Measurements from ENCODE around the gene ECM2. TPM values are rescaled to one million over a fixed set of nuclear protein-coding genes. Genes with fewer than 3 reads are reported as not detected.
A peak's percentile ranks its signal among the peaks of the same experiment; 100 is the strongest.

ECM2 gene
- total RNA-seq, 6 experiments from 2014 or later, result 0.14 to 0.46 (median 0.33) TPM

DNA sequence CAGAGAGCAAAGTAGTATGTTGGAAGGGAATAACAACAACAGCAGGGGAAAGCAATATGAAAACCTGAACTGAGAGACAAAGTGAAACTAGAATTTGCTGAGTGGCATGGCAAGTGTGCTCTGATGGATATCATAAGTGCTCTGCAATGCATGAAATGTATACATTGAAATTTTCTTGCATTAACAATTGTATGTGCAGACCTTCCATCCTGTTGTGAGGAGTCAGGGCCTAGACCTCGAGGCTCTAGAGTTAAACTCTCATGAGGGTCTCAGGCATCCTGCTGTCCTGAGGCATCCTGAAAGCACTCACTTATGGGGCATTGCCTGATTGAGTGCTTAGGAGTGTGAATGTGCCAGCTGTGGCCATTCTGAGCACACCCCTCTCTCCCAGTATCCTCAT lies 1.1 kb downstream of the ECM2 start:
- peak overlapping the region; percentile 74 for H3K4me3 Mint-ChIP-seq
- DNase-seq, result no peak
- TF ChIP-seq, protein P1, sequence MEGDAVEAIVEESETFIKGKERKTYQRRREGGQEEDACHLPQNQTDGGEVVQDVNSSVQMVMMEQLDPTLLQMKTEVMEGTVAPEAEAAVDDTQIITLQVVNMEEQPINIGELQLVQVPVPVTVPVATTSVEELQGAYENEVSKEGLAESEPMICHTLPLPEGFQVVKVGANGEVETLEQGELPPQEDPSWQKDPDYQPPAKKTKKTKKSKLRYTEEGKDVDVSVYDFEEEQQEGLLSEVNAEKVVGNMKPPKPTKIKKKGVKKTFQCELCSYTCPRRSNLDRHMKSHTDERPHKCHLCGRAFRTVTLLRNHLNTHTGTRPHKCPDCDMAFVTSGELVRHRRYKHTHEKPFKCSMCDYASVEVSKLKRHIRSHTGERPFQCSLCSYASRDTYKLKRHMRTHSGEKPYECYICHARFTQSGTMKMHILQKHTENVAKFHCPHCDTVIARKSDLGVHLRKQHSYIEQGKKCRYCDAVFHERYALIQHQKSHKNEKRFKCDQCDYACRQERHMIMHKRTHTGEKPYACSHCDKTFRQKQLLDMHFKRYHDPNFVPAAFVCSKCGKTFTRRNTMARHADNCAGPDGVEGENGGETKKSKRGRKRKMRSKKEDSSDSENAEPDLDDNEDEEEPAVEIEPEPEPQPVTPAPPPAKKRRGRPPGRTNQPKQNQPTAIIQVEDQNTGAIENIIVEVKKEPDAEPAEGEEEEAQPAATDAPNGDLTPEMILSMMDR (IDR thresholded peaks at IDR 0.05), result no peak
- no peaks in the 10 kb centered on the region for H3K36me3 Mint-ChIP-seq (ENCODE audit: low read depth)
- H3K9me3 Mint-ChIP-seq, result no peaks in the 10 kb centered on the region
- peak overlapping the region; percentile 33; the same call in 1 of the 2 replicates for H3K27ac Mint-ChIP-seq
- H3K27me3 Mint-ChIP-seq (ENCODE audit: insufficient read depth), result no peaks in the 10 kb centered on the region; the same call in 1 of the 2 replicates
- H3K4me1 Mint-ChIP-seq (ENCODE audit: low read depth), result peaks cover 41% of the 10 kb centered on the region

DNA sequence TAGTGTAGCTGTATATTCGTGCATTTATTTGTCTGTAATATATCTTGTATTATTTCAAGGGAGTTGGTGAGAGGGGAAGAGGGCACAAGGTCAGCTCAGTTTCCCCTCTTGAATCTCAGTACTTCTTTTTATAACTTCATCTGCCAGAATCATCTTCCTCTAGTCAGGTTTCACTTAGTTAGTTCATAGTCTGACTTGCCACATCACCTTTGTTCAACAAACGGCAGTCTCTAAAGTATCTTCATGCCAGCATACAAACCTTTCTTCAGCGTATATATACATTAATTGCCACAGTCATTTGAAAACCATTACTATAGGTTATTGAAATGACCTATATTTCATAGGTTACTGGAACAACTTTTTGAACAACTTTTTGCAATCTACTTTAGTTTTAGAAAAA lies 1.6 kb downstream of the ECM2 start:
- Mint-ChIP-seq H3K9me3 (no peaks in the 10 kb centered on the region), H3K4me3 (peak overlapping the region; percentile 74), H3K36me3 (ENCODE audit: low read depth) (no peaks in the 10 kb centered on the region), H3K4me1 (ENCODE audit: low read depth) (peaks cover 41% of the 10 kb centered on the region), H3K27me3 (ENCODE audit: insufficient read depth) (no peaks in the 10 kb centered on the region; the same call in 1 of the 2 replicates), H3K27ac (no peak overlapping the region)
- TF ChIP-seq, protein P1 (IDR thresholded peaks at IDR 0.05), result no peak
- DNase-seq, result no peak

DNA sequence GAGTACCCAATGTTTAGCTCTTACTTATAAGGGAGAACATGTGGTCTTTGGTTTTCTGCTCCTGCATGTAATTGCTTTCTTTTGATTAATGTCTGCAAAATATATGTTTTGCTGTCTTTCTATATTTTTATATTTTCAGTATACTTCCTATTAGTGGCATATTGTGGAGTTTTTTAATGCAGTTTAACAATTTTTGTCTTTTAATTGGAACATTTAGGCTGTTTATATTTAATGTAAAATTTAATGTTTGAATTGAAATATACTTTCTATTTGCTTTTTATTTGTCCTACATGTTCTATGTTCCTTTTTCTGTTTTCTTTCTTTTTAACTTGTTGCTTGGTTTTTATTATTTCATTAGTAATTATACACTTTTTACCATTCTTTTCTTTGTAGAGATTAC lies 4.9 kb downstream of the ECM2 start:
- Mint-ChIP-seq H3K4me1 (ENCODE audit: low read depth) (peaks cover 17% of the 10 kb centered on the region), H3K4me3 (no peak overlapping the region), H3K9me3 (no peaks in the 10 kb centered on the region), H3K27me3 (ENCODE audit: insufficient read depth) (no peaks in the 10 kb centered on the region; the same call in 1 of the 2 replicates), H3K36me3 (ENCODE audit: low read depth) (no peaks in the 10 kb centered on the region), H3K27ac (no peak overlapping the region)
- TF ChIP-seq, protein P1 (IDR thresholded peaks at IDR 0.05), result no peak
- no peak for DNase-seq

DNA sequence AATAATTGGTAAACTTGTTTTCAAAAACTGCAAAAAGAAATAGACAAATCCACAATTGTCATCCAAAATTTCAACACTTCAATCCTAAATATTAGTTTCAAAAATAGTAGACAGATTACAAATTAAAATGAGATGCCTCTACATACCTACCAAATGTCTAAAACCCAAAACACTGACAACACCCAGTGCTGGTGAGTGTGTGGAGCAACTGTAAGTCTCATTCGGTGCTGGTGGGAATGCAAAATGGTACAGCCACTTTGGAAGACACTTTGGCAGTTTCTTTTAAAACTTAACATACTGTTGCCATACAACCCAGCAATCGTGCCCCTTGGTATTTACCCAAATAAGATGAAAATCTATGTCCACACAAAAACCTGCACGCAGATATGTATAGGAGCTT lies 6.7 kb downstream of the ECM2 start:
- Mint-ChIP-seq H3K9me3 (no peaks in the 10 kb centered on the region), H3K4me1 (ENCODE audit: low read depth) (peaks cover 2% of the 10 kb centered on the region; the same call in 1 of the 2 replicates), H3K4me3 (no peak overlapping the region), H3K27me3 (ENCODE audit: insufficient read depth) (no peaks in the 10 kb centered on the region; the same call in 1 of the 2 replicates), H3K27ac (no peak overlapping the region), H3K36me3 (ENCODE audit: low read depth) (no peaks in the 10 kb centered on the region)
- DNase-seq, result no peak
- TF ChIP-seq, protein P1 (IDR thresholded peaks at IDR 0.05), result no peak

DNA sequence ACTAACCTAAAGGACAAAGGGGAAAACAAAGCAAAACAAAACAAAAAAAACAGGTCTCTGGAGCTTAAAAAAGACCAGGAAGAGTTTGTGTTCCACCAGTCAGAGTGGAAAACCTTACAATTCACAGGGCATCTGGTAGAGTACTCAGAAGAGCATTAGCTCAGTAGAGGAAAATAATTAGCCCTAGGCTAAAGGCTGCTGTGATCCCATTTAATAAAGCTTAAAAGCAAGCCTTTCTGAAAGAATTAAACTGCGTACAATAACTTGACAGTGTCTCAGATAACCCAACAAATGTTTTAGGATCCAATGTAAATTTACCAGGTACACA lies 7.3 kb downstream of the ECM2 start:
- no peak overlapping the region for H3K27ac Mint-ChIP-seq
- no peak for DNase-seq
- no peaks in the 10 kb centered on the region; the same call in 1 of the 2 replicates for H3K27me3 Mint-ChIP-seq (ENCODE audit: insufficient read depth)
- no peak overlapping the region for H3K4me3 Mint-ChIP-seq
- no peaks in the 10 kb centered on the region for H3K9me3 Mint-ChIP-seq
- TF ChIP-seq, protein P1 (IDR thresholded peaks at IDR 0.05), result no peak
- no peaks in the 10 kb centered on the region for H3K4me1 Mint-ChIP-seq (ENCODE audit: low read depth)
- H3K36me3 Mint-ChIP-seq (ENCODE audit: low read depth), result no peaks in the 10 kb centered on the region
